Fibroblast of pulmonary artery (primary cell): ENCODE results near the gene SLC41A1.
"Not testable (repeated sequence)": the region's sequence is repeated elsewhere in the genome, so short reads cannot be mapped to it uniquely, and the experiment has no call there.

Experiments used
- DNase-seq: peaks from one replicate; pipeline ENCODE4 v3.0.0-alpha.2; 2010; ENCODE audit warnings: low read depth
- H3K4me3 ChIP-seq: replicated peaks from 2 replicates; pipeline ENCODE4 v1.5.1; 2011; ENCODE audit warnings: low read depth, mild to moderate bottlenecking, control low read depth, low read length, moderate library complexity
- CTCF ChIP-seq: IDR thresholded peaks from 2 replicates; pipeline ENCODE4 v1.5.1; 2011; ENCODE audit warnings: mild to moderate bottlenecking, control low read depth, low read length, inconsistent platforms; ENCODE audit errors: missing control alignments

SLC41A1 gene

GRCh38 chr1:205812878-205813754 lies at the start of gene SLC41A1:
Gene SLC41A1 (minus strand): TSS chr1:205813198. CDS start chr1:205810441, 2,757 bp downstream.
- no peak for TF ChIP-seq CTCF
- peak within 1 kb of the TSS; percentile 61 for H3K4me3 ChIP-seq
- peak; percentile 91 for DNase-seq

GRCh38 chr1:205861540-205861939 lies 48.5 kb upstream of the SLC41A1 start:
- no peak overlapping the region for H3K4me3 ChIP-seq
- no peak for DNase-seq
- TF ChIP-seq CTCF, result no peak

GRCh38 chr1:205858141-205858961 lies 45.4 kb upstream of the SLC41A1 start:
- no peak for TF ChIP-seq CTCF
- DNase-seq, result no peak
- H3K4me3 ChIP-seq, result no peak overlapping the region

- not testable (repeated sequence) for DNase-seq, H3K4me3 ChIP-seq
These were observed 44.5 kb upstream of the SLC41A1 start for GRCh38 chr1:205857501-205857900.

- TF ChIP-seq CTCF, result no peak
- H3K4me3 ChIP-seq, result no peak overlapping the region
- no peak for DNase-seq
These were observed 43.4 kb upstream of the SLC41A1 start for GRCh38 chr1:205856433-205856832.

- TF ChIP-seq CTCF, result no peak
- no peak for DNase-seq
- H3K4me3 ChIP-seq, result no peak overlapping the region
These were observed 40.0 kb upstream of the SLC41A1 start for GRCh38 chr1:205852969-205853368.

GRCh38 chr1:205851993-205852392 lies 39.0 kb upstream of the SLC41A1 start:
- no peak for DNase-seq
- no peak for TF ChIP-seq CTCF
- no peak overlapping the region for H3K4me3 ChIP-seq
